ENCODE data around the gene NREP. TPM values are rescaled to one million over a fixed set of nuclear protein-coding genes. Genes with fewer than 3 reads are reported as not detected.

Gene NREP
- total and polyA plus RNA-seq, 3 donors from 2014 or later, result 17.0 to 28.0 (median 25.2) TPM

DNA sequence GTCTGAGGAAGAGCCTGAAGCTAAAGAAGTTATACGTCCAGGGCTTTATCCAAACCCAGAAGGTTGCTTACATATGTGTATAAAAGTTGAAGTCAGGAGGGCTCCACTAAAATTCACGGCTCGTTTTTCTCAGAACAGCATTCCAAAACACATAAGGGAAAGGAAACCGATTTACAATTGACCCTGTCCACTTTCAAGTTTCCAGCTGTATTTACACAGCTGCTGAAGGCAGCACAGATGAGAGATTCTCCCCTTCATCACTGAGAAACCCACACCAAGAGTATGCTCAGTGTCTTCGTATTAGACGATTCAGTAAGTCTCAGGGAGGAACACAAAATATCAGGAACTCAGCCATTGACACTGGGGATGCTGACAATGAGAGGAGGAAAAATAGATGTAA, 5.9 kb upstream of the NREP start:
- H3K27me3 ChIP-seq, result no peaks in the 10 kb centered on the region
- DNase-seq, result no peak
- no peak overlapping the region for H3K4me3 ChIP-seq
- H3K36me3 ChIP-seq (ENCODE audit: low read depth, missing control alignments), result no peaks in the 10 kb centered on the region
- H3K4me1 ChIP-seq, result peaks cover 3% of the 10 kb centered on the region
- no peaks in the 10 kb centered on the region for H3K9me3 ChIP-seq
- TF ChIP-seq POLR2A (IDR thresholded peaks at IDR 0.05), result no peak
- TF ChIP-seq, protein P1, sequence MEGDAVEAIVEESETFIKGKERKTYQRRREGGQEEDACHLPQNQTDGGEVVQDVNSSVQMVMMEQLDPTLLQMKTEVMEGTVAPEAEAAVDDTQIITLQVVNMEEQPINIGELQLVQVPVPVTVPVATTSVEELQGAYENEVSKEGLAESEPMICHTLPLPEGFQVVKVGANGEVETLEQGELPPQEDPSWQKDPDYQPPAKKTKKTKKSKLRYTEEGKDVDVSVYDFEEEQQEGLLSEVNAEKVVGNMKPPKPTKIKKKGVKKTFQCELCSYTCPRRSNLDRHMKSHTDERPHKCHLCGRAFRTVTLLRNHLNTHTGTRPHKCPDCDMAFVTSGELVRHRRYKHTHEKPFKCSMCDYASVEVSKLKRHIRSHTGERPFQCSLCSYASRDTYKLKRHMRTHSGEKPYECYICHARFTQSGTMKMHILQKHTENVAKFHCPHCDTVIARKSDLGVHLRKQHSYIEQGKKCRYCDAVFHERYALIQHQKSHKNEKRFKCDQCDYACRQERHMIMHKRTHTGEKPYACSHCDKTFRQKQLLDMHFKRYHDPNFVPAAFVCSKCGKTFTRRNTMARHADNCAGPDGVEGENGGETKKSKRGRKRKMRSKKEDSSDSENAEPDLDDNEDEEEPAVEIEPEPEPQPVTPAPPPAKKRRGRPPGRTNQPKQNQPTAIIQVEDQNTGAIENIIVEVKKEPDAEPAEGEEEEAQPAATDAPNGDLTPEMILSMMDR (IDR thresholded peaks at IDR 0.05), result no peak
- no peak overlapping the region for H3K27ac ChIP-seq
- 30 to 55% methylated on average over 6 of the region's 6 CpGs for WGBS, 2 donors
- intact Hi-C loops (cut with DNase I; ENCODE audit: low total_unique reads), result no loop called here

DNA sequence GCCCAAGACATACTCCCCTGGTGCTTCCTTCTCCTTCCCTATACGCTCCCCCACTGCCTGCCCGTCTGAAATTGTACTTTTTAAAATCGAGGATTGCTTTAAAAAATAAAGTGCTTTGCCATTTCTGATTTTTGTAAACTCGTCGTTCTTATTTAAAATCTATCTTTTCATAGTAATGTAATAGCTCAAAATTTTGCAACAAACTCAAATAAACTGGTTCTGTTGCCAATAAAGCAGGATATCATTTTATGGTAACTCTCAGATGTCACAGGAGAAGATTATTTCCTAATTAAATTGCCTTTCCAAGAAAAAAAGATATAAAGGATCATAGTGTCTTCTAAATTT, 1.3 kb upstream of the NREP start:
- TF ChIP-seq POLR2A (IDR thresholded peaks at IDR 0.05), result no peak
- TF ChIP-seq, protein P1 (IDR thresholded peaks at IDR 0.05), result no peak
- no peaks in the 10 kb centered on the region for H3K9me3 ChIP-seq
- H3K27ac ChIP-seq, result peak overlapping the region; percentile 84 to 88
- H3K36me3 ChIP-seq (ENCODE audit: low read depth, missing control alignments), result no peaks in the 10 kb centered on the region
- peak overlapping the region; percentile 64 to 77 for H3K4me3 ChIP-seq
- H3K27me3 ChIP-seq, result no peaks in the 10 kb centered on the region
- DNase-seq, result no peak
- WGBS, 2 donors, result 2% methylated on average over 5 of the region's 5 CpGs
- intact Hi-C loops (cut with DNase I; ENCODE audit: low total_unique reads), result no loop called here
- H3K4me1 ChIP-seq, result peaks cover 11% of the 10 kb centered on the region

DNA sequence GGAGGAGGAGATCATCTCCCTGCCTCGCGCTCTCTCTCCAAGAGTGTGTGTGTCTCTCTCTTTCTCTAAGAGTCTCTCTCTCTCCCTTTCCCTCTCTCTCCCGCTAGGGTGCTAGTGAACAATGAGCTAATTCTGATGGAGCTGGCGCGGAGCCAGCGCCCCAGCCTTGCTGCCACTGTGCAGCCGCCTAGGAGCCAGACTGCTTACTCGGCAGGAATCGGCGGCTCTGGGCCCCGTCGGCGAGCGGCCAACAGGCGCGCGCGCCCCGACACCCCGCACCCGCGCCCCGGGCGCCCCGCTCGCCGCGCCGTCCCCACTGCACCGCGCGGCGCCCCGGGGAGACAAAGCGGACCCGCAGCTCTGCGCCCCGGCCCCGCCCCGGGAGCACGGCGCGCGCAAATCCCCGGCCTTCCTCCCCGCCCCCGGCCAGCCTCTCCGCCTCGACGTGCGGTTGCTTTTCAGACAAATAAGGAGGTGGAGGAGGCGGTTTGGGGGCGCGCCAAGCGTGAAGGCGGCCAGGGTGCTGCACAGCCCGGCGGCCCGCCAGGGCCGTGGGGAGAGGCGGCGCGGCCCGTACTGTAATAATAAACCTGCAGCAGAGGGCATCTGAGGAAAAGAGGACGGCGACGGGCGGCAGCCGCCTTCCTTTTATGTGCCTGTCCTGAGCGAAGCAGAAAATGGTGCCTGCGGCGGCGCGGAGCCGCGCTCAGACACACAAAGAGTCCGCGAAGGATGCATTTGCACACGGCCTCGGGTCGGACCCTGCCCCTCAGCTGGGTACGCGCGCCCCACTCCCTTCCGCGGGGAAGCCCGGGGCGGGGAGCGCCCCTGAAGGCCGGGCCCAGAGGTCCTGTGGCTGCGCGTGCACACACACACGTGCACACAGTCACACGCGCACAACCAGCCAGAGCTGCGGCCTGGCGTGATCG, 625 bp upstream of the NREP start:
- no peaks in the 10 kb centered on the region for H3K9me3 ChIP-seq
- H3K27me3 ChIP-seq, result no peaks in the 10 kb centered on the region
- intact Hi-C loops (cut with DNase I; ENCODE audit: low total_unique reads), result no loop called here
- H3K4me1 ChIP-seq, result peaks cover 11% of the 10 kb centered on the region
- TF ChIP-seq, protein P1 (IDR thresholded peaks at IDR 0.05), result peak in 2 of 3 experiments; percentile 24 to 48
- no peak for TF ChIP-seq POLR2A (IDR thresholded peaks at IDR 0.05)
- peak overlapping the region; percentile 84 to 88 for H3K27ac ChIP-seq
- peak; percentile 93 for DNase-seq
- peak overlapping the region; percentile 64 to 77 for H3K4me3 ChIP-seq
- WGBS, 2 donors, result 0% methylated on average over 25 to 92 of the region's 98 CpGs
- H3K36me3 ChIP-seq (ENCODE audit: low read depth, missing control alignments), result no peaks in the 10 kb centered on the region

DNA sequence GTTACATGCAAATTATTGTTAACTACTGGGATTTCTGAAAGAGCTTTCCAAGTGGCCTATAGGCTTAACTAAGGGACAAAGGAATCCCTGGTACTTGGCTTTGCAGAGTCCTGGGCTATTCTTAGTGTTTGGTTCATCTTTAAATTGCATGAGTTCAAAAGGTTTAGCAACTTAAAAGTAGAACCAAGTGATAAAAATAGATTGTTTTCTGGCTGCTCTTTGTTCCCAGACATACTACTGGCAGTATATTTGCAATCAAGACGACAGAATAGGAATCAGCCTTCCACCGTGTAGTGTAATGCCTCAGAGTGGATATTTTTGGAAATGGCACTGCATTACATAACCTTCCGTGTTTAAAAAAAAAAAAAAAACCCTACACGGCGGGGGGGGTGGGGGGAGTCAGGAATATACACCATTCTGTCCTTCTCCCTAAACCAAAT, 1.0 kb downstream of the NREP start:
- Histone ChIP-seq H3K4me1 (peaks cover 11% of the 10 kb centered on the region), H3K27ac (no peak overlapping the region), H3K4me3 (peak overlapping the region in 1 of 2 donors; percentile 77), H3K9me3 (no peaks in the 10 kb centered on the region), H3K36me3 (ENCODE audit: low read depth, missing control alignments) (no peaks in the 10 kb centered on the region), H3K27me3 (no peaks in the 10 kb centered on the region)
- intact Hi-C loops (cut with DNase I; ENCODE audit: low total_unique reads), result no loop called here
- 0% methylated on average over 5 of the region's 5 CpGs for WGBS, 2 donors
- DNase-seq, result no peak
- TF ChIP-seq, protein P1 (IDR thresholded peaks at IDR 0.05), result no peak
- no peak for TF ChIP-seq POLR2A (IDR thresholded peaks at IDR 0.05)

Measured in testis (tissue), 3 donors.